ENCODE data around the gene OPA1. TPM values are rescaled to one million over a fixed set of nuclear protein-coding genes. Genes with fewer than 3 reads are reported as not detected.

Gene OPA1
- total RNA-seq, 1 experiment from 2014 or later, result 115 TPM

GRCh38 chr3:193722566-193722965, 129.6 kb downstream of the OPA1 start:
- Mint-ChIP-seq H3K4me1 (ENCODE audit: low read depth, unreplicated experiment) (no peaks in the 10 kb centered on the region), H3K4me3 (ENCODE audit: low read depth, unreplicated experiment) (no peak overlapping the region), H3K27ac (ENCODE audit: unreplicated experiment) (no peak overlapping the region), H3K27me3 (ENCODE audit: unreplicated experiment) (no peaks in the 10 kb centered on the region), H3K36me3 (ENCODE audit: insufficient read depth, unreplicated experiment) (no peaks in the 10 kb centered on the region), H3K9me3 (ENCODE audit: low read depth, unreplicated experiment) (no peaks in the 10 kb centered on the region)
- CTCF ChIA-PET, result no interaction called here
- BruUV-seq (replicated peaks), result no TSS peak
- TF ChIP-seq CTCF (IDR thresholded peaks at IDR 0.05; ENCODE audit: unreplicated experiment), result no peak
- intact Hi-C loops (cut with micrococcal nuclease; ENCODE audit: unreplicated experiment), result no loop called here
- DNase-seq, result no peak

- CTCF ChIA-PET, result no interaction called here
- no peak for TF ChIP-seq CTCF (IDR thresholded peaks at IDR 0.05; ENCODE audit: unreplicated experiment)
- intact Hi-C loops (cut with micrococcal nuclease; ENCODE audit: unreplicated experiment), result no loop called here
- no TSS peak for BruUV-seq (replicated peaks)
- H3K27ac Mint-ChIP-seq (ENCODE audit: unreplicated experiment), result no peak overlapping the region
- H3K27me3 Mint-ChIP-seq (ENCODE audit: unreplicated experiment), result no peaks in the 10 kb centered on the region
- DNase-seq, result no peak
- H3K4me1 Mint-ChIP-seq (ENCODE audit: low read depth, unreplicated experiment), result peaks cover under 1% of the 10 kb centered on the region
- no peak overlapping the region for H3K4me3 Mint-ChIP-seq (ENCODE audit: low read depth, unreplicated experiment)
- H3K9me3 Mint-ChIP-seq (ENCODE audit: low read depth, unreplicated experiment), result no peaks in the 10 kb centered on the region
- H3K36me3 Mint-ChIP-seq (ENCODE audit: insufficient read depth, unreplicated experiment), result no peaks in the 10 kb centered on the region
These were observed 134.1 kb downstream of the OPA1 start for GRCh38 chr3:193727089-193727488.

- BruUV-seq (replicated peaks), result no TSS peak
- CTCF ChIA-PET, result interaction anchor here (0.6 kb wide), 1 partner anchor 28 kb away, joined by 5 read pairs; no protein-coding TSS in a partner anchor
- Mint-ChIP-seq H3K27ac (ENCODE audit: unreplicated experiment) (no peak overlapping the region), H3K9me3 (ENCODE audit: low read depth, unreplicated experiment) (no peaks in the 10 kb centered on the region), H3K36me3 (ENCODE audit: insufficient read depth, unreplicated experiment) (no peaks in the 10 kb centered on the region), H3K4me3 (ENCODE audit: low read depth, unreplicated experiment) (no peak overlapping the region), H3K4me1 (ENCODE audit: low read depth, unreplicated experiment) (peaks cover 11% of the 10 kb centered on the region), H3K27me3 (ENCODE audit: unreplicated experiment) (no peaks in the 10 kb centered on the region)
- DNase-seq, result no peak
- TF ChIP-seq CTCF (IDR thresholded peaks at IDR 0.05; ENCODE audit: unreplicated experiment), result no peak
- intact Hi-C loops (cut with micrococcal nuclease; ENCODE audit: unreplicated experiment), result no loop called here
These were observed 135.6 kb downstream of the OPA1 start for GRCh38 chr3:193728429-193729087.

GRCh38 chr3:193729088-193729465, 136.1 kb downstream of the OPA1 start:
- DNase-seq, result no peak
- H3K4me1 Mint-ChIP-seq (ENCODE audit: low read depth, unreplicated experiment), result peaks cover 11% of the 10 kb centered on the region
- no peak for TF ChIP-seq CTCF (IDR thresholded peaks at IDR 0.05; ENCODE audit: unreplicated experiment)
- no peak overlapping the region for H3K27ac Mint-ChIP-seq (ENCODE audit: unreplicated experiment)
- intact Hi-C loops (cut with micrococcal nuclease; ENCODE audit: unreplicated experiment), result no loop called here
- CTCF ChIA-PET, result interaction anchor here (0.6 kb wide), 2 partner anchors 28 to 402 kb away, joined by 3 to 5 read pairs; no protein-coding TSS in a partner anchor
- H3K27me3 Mint-ChIP-seq (ENCODE audit: unreplicated experiment), result no peaks in the 10 kb centered on the region
- no peak overlapping the region for H3K4me3 Mint-ChIP-seq (ENCODE audit: low read depth, unreplicated experiment)
- no peaks in the 10 kb centered on the region for H3K36me3 Mint-ChIP-seq (ENCODE audit: insufficient read depth, unreplicated experiment)
- no peaks in the 10 kb centered on the region for H3K9me3 Mint-ChIP-seq (ENCODE audit: low read depth, unreplicated experiment)
- BruUV-seq (replicated peaks), result no TSS peak

Measured in Calu3 (cell line).